Dendritic cell treated with granulocyte-macrophage colony-stimulating factor and Interleukin-4, amounts not matched to agents 40 ng/mL and 50 ng/mL, for 4 days (primary cell): Measurements from ENCODE around the gene ERRFI1.
A peak's percentile ranks its signal among the peaks of the same experiment; 100 is the strongest.
"Not testable (repeated sequence)": the region's sequence is repeated elsewhere in the genome, so short reads cannot be mapped to it uniquely, and the experiment has no call there.

Source experiments
- H3K27ac Mint-ChIP-seq: one replicate; pipeline ENCODE4 v1.8.0; 2022; ENCODE audit warnings: mild to moderate bottlenecking, mixed read lengths
- H3K27me3 Mint-ChIP-seq: one replicate; pipeline ENCODE4 v1.8.0; 2022; ENCODE audit warnings: mild to moderate bottlenecking, mixed read lengths
- H3K36me3 Mint-ChIP-seq: one replicate; pipeline ENCODE4 v1.8.0; 2022; ENCODE audit warnings: low read depth, mixed read lengths
- H3K4me1 Mint-ChIP-seq: one replicate; pipeline ENCODE4 v1.8.0; 2022; ENCODE audit warnings: low read depth, mixed read lengths
- H3K4me3 Mint-ChIP-seq: one replicate; pipeline ENCODE4 v1.8.0; 2022; ENCODE audit warnings: mild to moderate bottlenecking, moderate library complexity, mixed read lengths
- H3K9me3 Mint-ChIP-seq: one replicate; pipeline ENCODE4 v1.8.0; 2022; ENCODE audit warnings: mixed read lengths
- intact Hi-C: fragments of 100-400 bp; cut with micrococcal nuclease; formaldehyde crosslinking; loops from one replicate; pipeline ENCODE4 v1.15.0; 2022

Gene ERRFI1, protein sequence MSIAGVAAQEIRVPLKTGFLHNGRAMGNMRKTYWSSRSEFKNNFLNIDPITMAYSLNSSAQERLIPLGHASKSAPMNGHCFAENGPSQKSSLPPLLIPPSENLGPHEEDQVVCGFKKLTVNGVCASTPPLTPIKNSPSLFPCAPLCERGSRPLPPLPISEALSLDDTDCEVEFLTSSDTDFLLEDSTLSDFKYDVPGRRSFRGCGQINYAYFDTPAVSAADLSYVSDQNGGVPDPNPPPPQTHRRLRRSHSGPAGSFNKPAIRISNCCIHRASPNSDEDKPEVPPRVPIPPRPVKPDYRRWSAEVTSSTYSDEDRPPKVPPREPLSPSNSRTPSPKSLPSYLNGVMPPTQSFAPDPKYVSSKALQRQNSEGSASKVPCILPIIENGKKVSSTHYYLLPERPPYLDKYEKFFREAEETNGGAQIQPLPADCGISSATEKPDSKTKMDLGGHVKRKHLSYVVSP

GRCh38 chr1:8026153-8026975 is at the start of gene ERRFI1:
Gene ERRFI1, minus strand, starts transcription at chr1:8026309. Its CDS starts 10,690 bp downstream, at chr1:8015619.
- peak within 1 kb of the TSS; percentile 78 for H3K4me3 Mint-ChIP-seq
- H3K4me1 Mint-ChIP-seq = peaks cover 16% of the 10 kb centered on the region
- no peaks in the 10 kb centered on the region for H3K36me3 Mint-ChIP-seq
- intact Hi-C loops = loop anchor here (1.0 kb wide), 1 partner anchor 292 kb away; the partner anchor contains the start of gene SLC45A1
- H3K9me3 Mint-ChIP-seq = no peaks in the 10 kb centered on the region
- H3K27me3 Mint-ChIP-seq = peaks cover 63% of the 10 kb centered on the region
- peak within 1 kb of the TSS; percentile 81 for H3K27ac Mint-ChIP-seq

DNA sequence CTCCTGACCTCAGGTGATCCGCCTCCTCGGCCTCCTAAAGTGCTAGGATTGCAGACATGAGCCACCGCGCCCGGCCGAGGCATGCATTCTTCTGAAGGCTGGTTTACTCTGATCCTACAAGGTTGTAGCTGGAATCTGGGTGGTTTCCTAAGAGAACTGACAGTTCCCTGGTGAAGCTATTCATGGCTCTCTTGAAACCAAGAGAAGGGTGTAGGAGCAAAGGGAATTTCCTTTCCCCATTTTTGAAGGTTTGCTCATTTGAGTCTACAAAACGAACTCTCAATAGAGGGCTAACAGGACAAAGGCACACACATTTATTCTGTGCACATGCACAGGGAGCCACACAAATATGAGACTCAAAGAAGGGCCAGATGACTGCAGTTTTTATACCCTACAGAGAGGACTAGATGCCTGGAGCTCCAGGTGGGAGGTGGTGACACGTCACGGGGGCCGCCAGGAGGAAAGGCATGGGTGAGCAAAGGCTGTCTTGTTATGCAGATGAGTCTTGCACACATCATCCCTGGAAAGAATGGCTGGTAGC is 49.5 kb upstream of the ERRFI1 start:
- no peak overlapping the region for H3K27ac Mint-ChIP-seq
- no peak overlapping the region for H3K4me3 Mint-ChIP-seq
- H3K4me1 Mint-ChIP-seq = no peaks in the 10 kb centered on the region
- intact Hi-C loops = no loop called here
- no peaks in the 10 kb centered on the region for H3K36me3 Mint-ChIP-seq
- H3K9me3 Mint-ChIP-seq = no peaks in the 10 kb centered on the region
- H3K27me3 Mint-ChIP-seq = peaks cover 22% of the 10 kb centered on the region

DNA sequence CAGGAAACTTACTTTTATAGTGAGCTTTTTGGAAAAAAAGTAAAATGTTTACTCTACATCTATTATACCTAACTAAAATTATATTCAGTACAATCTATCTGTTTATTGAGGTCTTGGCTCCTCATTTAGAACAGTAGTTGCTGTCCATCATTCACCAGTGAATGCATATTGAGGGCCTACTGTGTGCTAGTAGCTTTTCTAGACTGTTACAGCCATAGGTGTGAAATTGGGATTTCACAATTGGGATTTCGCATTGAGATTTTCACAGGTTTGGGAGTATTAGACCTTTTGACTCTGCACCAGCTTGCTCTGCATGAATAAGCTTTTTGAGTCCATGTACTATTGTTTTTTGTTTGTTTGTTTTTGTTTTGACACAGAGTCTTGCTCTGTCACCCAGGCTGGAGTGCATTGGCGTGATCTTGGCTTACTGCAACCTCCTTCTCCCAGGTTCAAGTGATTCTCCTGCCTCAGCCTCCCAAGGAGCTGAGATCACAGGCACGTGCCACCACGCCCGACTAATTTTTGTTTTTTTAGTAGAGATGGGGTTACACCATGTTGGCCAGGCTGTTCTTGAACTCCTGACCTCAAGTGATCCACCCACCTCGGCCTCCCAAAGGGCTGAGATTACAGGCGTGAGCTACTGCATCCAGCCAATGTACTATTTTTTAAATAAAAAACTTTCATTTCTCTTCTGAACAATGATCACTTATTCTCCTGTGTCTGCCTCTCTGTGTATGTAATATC is 47.2 kb upstream of the ERRFI1 start:
- no peak overlapping the region for H3K4me3 Mint-ChIP-seq
- no peaks in the 10 kb centered on the region for H3K9me3 Mint-ChIP-seq
- no peak overlapping the region for H3K27ac Mint-ChIP-seq
- no peaks in the 10 kb centered on the region for H3K4me1 Mint-ChIP-seq
- H3K36me3 Mint-ChIP-seq = no peaks in the 10 kb centered on the region
- intact Hi-C loops = no loop called here
- H3K27me3 Mint-ChIP-seq = peaks cover 16% of the 10 kb centered on the region

DNA sequence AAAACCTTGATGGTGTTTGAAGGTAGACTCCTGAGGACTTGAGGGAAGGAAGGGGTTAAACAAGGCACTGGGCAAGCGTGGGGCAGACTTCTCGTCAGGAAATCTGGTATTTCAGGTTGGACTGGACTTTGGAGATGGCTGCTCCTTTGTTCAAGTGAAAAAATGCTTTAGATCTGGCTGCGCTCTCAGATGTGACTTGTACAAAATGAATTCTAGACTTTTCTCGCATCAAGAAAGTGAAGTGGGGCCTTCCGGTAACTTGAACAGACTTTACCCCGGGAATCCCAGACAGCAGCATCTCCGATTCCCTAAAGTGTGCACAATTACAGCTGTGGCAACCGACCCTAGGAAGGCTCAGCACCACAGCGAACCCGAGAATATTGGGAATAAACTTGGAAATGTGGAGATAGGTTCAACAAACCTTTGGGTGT is 44.3 kb upstream of the ERRFI1 start:
- peaks cover 19% of the 10 kb centered on the region for H3K27me3 Mint-ChIP-seq
- no peaks in the 10 kb centered on the region for H3K36me3 Mint-ChIP-seq
- H3K4me1 Mint-ChIP-seq = no peaks in the 10 kb centered on the region
- H3K27ac Mint-ChIP-seq = no peak overlapping the region
- no peaks in the 10 kb centered on the region for H3K9me3 Mint-ChIP-seq
- H3K4me3 Mint-ChIP-seq = no peak overlapping the region
- intact Hi-C loops = no loop called here

- H3K36me3 Mint-ChIP-seq, H3K9me3 Mint-ChIP-seq, H3K4me1 Mint-ChIP-seq, H3K27ac Mint-ChIP-seq, intact Hi-C loops, H3K4me3 Mint-ChIP-seq: not testable (repeated sequence)
- peaks cover 20% of the 10 kb centered on the region for H3K27me3 Mint-ChIP-seq
These were observed 43.7 kb upstream of the ERRFI1 start for GRCh38 chr1:8069614-8070320.

GRCh38 chr1:8065369-8065768 is 39.3 kb upstream of the ERRFI1 start:
- H3K4me3 Mint-ChIP-seq = no peak overlapping the region
- no peaks in the 10 kb centered on the region for H3K36me3 Mint-ChIP-seq
- no peaks in the 10 kb centered on the region for H3K4me1 Mint-ChIP-seq
- peaks cover 16% of the 10 kb centered on the region for H3K27me3 Mint-ChIP-seq
- H3K9me3 Mint-ChIP-seq = no peaks in the 10 kb centered on the region
- no peak overlapping the region for H3K27ac Mint-ChIP-seq
- intact Hi-C loops = no loop called here

GRCh38 chr1:8063298-8064036 is 37.4 kb upstream of the ERRFI1 start:
- peaks cover 15% of the 10 kb centered on the region for H3K27me3 Mint-ChIP-seq
- intact Hi-C loops = no loop called here
- H3K27ac Mint-ChIP-seq = no peak overlapping the region
- no peaks in the 10 kb centered on the region for H3K9me3 Mint-ChIP-seq
- H3K4me3 Mint-ChIP-seq = no peak overlapping the region
- no peaks in the 10 kb centered on the region for H3K4me1 Mint-ChIP-seq
- no peaks in the 10 kb centered on the region for H3K36me3 Mint-ChIP-seq

GRCh38 chr1:8062861-8063260 is 36.8 kb upstream of the ERRFI1 start:
- peaks cover 15% of the 10 kb centered on the region for H3K27me3 Mint-ChIP-seq
- H3K27ac Mint-ChIP-seq = no peak overlapping the region
- H3K36me3 Mint-ChIP-seq = no peaks in the 10 kb centered on the region
- intact Hi-C loops = no loop called here
- no peaks in the 10 kb centered on the region for H3K4me1 Mint-ChIP-seq
- no peak overlapping the region for H3K4me3 Mint-ChIP-seq
- no peaks in the 10 kb centered on the region for H3K9me3 Mint-ChIP-seq

DNA sequence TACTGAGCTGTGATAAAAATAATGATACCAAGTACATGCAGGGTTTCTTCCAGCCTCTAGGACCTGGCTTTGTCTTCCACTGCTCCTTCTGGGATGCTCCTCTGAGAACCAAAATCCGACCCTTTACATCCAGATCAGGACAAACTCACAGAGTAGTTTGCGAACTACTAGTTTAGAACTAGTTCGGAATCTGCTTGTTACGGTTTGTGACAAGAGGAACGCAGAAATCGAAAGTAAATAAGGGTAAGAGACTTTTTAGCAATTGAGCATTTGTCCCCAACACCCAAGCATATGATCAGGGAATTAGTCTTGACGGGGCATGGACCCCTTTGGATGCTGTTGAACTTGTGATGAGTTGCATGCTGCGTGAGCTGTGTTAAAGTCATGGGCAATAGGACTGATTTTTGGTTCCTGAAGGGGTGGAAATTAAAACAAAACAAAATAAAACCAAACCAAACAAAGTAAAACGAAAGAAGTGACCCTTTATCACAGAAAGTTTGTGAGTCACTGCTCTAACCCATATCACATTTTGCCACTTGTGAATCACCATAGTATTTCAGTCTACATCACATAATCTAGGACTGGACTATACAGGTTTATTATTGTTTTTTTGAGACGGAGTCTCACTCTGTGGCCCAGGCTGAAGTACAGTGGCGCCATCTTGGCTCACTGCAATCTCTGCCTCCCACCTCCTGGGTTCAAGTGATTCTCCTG is 35.7 kb upstream of the ERRFI1 start:
- no peaks in the 10 kb centered on the region for H3K4me1 Mint-ChIP-seq
- H3K27me3 Mint-ChIP-seq = peaks cover 16% of the 10 kb centered on the region
- H3K4me3 Mint-ChIP-seq = no peak overlapping the region
- intact Hi-C loops = no loop called here
- no peaks in the 10 kb centered on the region for H3K9me3 Mint-ChIP-seq
- no peaks in the 10 kb centered on the region for H3K36me3 Mint-ChIP-seq
- H3K27ac Mint-ChIP-seq = no peak overlapping the region

GRCh38 chr1:8061210-8061609 is 35.1 kb upstream of the ERRFI1 start:
- Mint-ChIP-seq H3K27ac (no peak overlapping the region), H3K4me3 (no peak overlapping the region), H3K36me3 (no peaks in the 10 kb centered on the region), H3K4me1 (no peaks in the 10 kb centered on the region), H3K9me3 (no peaks in the 10 kb centered on the region), H3K27me3 (peaks cover 12% of the 10 kb centered on the region)
- intact Hi-C loops = no loop called here

GRCh38 chr1:8059161-8059622 is 33.1 kb upstream of the ERRFI1 start:
- Mint-ChIP-seq H3K27me3 (peaks cover 9% of the 10 kb centered on the region), H3K27ac (no peak overlapping the region), H3K4me3 (no peak overlapping the region), H3K4me1 (no peaks in the 10 kb centered on the region), H3K9me3 (no peaks in the 10 kb centered on the region), H3K36me3 (no peaks in the 10 kb centered on the region)
- intact Hi-C loops = no loop called here

DNA sequence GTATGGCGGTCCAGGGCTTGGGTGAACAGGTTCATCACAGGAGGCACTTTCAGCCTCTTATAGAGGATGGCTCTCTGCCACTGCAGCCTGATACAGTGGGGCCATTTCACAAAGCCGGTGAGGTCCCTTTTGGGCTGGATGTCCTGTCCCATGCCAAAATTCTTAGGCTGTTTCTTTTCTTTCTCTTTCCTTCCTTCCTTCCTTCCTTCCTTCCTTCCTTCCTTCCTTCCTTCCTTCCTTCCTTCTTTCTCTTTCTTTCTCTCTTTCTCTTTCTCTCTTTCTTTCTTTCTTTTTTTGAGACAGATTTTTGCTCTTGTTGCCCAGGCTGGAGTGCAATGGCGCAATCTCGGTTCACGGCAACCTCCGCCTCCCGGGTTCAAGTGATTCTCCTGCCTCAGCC is 31.7 kb upstream of the ERRFI1 start:
- H3K4me1 Mint-ChIP-seq, intact Hi-C loops, H3K9me3 Mint-ChIP-seq, H3K4me3 Mint-ChIP-seq, H3K27me3 Mint-ChIP-seq, H3K36me3 Mint-ChIP-seq, H3K27ac Mint-ChIP-seq: not testable (repeated sequence)
